ENCODE results near the gene CT45A5. TPM values are rescaled to one million over a fixed set of nuclear protein-coding genes. Genes with fewer than 3 reads are reported as not detected.

The CT45A5 gene
- total RNA-seq, result not detected in 2 replicates

GRCh38 chrX:135785403-135785802 lies at the start of gene CT45A5:
TSS of gene CT45A5 (minus strand) at chrX:135785503. CDS start at chrX:135781729, 3,774 bp downstream.

GRCh38 chrX:135819912-135820311 lies 34.6 kb upstream of the CT45A5 start, which contains the start of gene CT45A2:
TSS of gene CT45A2 (minus strand) at chrX:135820012. CDS start at chrX:135816265, 3,747 bp downstream.

GRCh38 chrX:135802687-135803086 lies 17.4 kb upstream of the CT45A5 start, which contains the start of gene CT45A6:
TSS of gene CT45A6 (minus strand) at chrX:135802787. CDS start at chrX:135798993, 3,794 bp downstream.

GRCh38 chrX:135768091-135768490 lies 17.2 kb downstream of the CT45A5 start, which contains the start of gene CT45A3:
TSS of gene CT45A3 (minus strand) at chrX:135768191. CDS start at chrX:135764444, 3,747 bp downstream.

Other genes starting within 250 kb of the CT45A5 start
- not detected in 2 replicates for gene CT45A1, start 71.9 kb downstream of the CT45A5 start, total RNA-seq
- gene CT45A3, start 17.3 kb downstream of the CT45A5 start, total RNA-seq, result not detected in 2 replicates
- not detected in 2 replicates for gene CT45A6, start 17.3 kb upstream of the CT45A5 start, total RNA-seq
- not detected in 2 replicates for gene CT45A2, start 34.5 kb upstream of the CT45A5 start, total RNA-seq
- gene CT45A7, start 51.8 kb upstream of the CT45A5 start, total RNA-seq, result not detected in 2 replicates
- gene CT45A8, start 69.0 kb upstream of the CT45A5 start, total RNA-seq, result not detected in 2 replicates
- not detected in 2 replicates for gene CT45A9, start 86.3 kb upstream of the CT45A5 start, total RNA-seq
- not detected in 2 replicates for gene CT45A10, start 107.9 kb upstream of the CT45A5 start, total RNA-seq
- not detected in 2 replicates for gene SAGE1, start 108.2 kb upstream of the CT45A5 start, total RNA-seq
- 15.0 and 17.3 TPM in 2 replicates for gene MMGT1, start 188.5 kb upstream of the CT45A5 start, total RNA-seq
- gene SLC9A6, start 199.9 kb upstream of the CT45A5 start, total RNA-seq, result 15.0 and 16.1 TPM in 2 replicates